Ascending aorta (tissue), 2 donors: ENCODE measurements around the gene NAA20. TPM values are rescaled to one million over a fixed set of nuclear protein-coding genes. Genes with fewer than 3 reads are reported as not detected.

Experiments
- DNase-seq, 2 donors: peaks; one replicate each; pipeline ENCODE4 v3.0.0-alpha.2; 2019; ENCODE audit warnings: low spot score in 2 of 2
- H3K27ac ChIP-seq, 2 donors: fragments of 200-600 bp; sonication (generic); one replicate each; pipeline ENCODE4 v1.5.1; 2016 to 2017; ENCODE audit warnings: mild to moderate bottlenecking in 1 of 2
- H3K27me3 ChIP-seq: fragments of 200-600 bp; sonication (generic); one replicate; pipeline ENCODE4 v1.5.1; 2017
- H3K36me3 ChIP-seq, 2 donors: fragments of 200-600 bp; sonication (generic); one replicate each; pipeline ENCODE4 v1.5.1; 2016
- H3K4me1 ChIP-seq, 2 donors: fragments of 200-600 bp; sonication (generic); one replicate each; pipeline ENCODE4 v1.5.1; 2016 to 2017; ENCODE audit warnings: mild to moderate bottlenecking in 1 of 2
- H3K4me3 ChIP-seq, 2 donors: fragments of 200-600 bp; sonication (generic); one replicate each; pipeline ENCODE4 v1.5.1; 2016 to 2017; ENCODE audit warnings: mild to moderate bottlenecking in 1 of 2
- H3K9me3 ChIP-seq, 2 donors: fragments of 200-600 bp; sonication (generic); one replicate each; pipeline ENCODE4 v1.5.1; 2016
- intact Hi-C: fragments of 100-400 bp; cut with DNase I; formaldehyde crosslinking; loops from one replicate; pipeline ENCODE4 v1.15.1; 2023
- total RNA-seq: library from RNA; depleted of rRNA; stranded (reverse); fragments of >200 nt; gene quantifications from one replicate; pipeline ENCODE4 v1.1.0, GENCODE V29; 2016
- TF ChIP-seq, protein P1 (sequence below), 3 experiments: fragments of 200-600 bp in 2 of 3; fragments of 450-650 bp in 1 of 3; sonication (generic) in 2 of 3; IDR thresholded peaks; one replicate each; pipeline ENCODE4 v1.5.1; 2016 to 2019; ENCODE audit warnings: antibody characterized with exemption in 3 of 3, mild to moderate bottlenecking in 1 of 3, moderate library complexity in 1 of 3

Gene NAA20
- total RNA-seq, 1 donor from 2014 or later, result 2.7 TPM

DNA sequence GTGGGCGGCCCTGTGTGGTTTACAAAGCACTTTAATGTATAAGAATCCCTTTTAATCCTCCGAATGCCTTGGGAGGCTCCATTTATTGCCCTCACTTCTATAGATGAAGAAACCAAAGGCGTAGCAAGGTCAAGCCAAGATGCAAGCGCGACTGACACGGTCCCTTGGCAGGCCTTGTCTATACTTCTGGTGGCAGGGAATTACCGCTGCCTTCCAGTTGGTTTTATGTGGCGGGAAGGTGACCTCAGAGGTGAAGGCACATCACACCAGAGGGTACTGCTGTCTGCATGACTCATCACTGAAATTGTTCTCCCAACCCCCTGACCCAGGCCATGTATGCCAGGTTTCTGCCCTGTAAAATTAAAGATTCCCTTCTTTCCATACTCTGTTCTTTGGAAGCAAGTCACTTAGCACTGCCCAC, 36.1 kb upstream of the NAA20 start:
- Histone ChIP-seq H3K4me1 (peaks cover 9 to 59% of the 10 kb centered on the region in 2 donors), H3K36me3 (no peaks in the 10 kb centered on the region), H3K9me3 (no peaks in the 10 kb centered on the region), H3K4me3 (no peak overlapping the region), H3K27me3 (no peaks in the 10 kb centered on the region), H3K27ac (peak overlapping the region; percentile 90)
- no peak for DNase-seq
- TF ChIP-seq, protein P1, sequence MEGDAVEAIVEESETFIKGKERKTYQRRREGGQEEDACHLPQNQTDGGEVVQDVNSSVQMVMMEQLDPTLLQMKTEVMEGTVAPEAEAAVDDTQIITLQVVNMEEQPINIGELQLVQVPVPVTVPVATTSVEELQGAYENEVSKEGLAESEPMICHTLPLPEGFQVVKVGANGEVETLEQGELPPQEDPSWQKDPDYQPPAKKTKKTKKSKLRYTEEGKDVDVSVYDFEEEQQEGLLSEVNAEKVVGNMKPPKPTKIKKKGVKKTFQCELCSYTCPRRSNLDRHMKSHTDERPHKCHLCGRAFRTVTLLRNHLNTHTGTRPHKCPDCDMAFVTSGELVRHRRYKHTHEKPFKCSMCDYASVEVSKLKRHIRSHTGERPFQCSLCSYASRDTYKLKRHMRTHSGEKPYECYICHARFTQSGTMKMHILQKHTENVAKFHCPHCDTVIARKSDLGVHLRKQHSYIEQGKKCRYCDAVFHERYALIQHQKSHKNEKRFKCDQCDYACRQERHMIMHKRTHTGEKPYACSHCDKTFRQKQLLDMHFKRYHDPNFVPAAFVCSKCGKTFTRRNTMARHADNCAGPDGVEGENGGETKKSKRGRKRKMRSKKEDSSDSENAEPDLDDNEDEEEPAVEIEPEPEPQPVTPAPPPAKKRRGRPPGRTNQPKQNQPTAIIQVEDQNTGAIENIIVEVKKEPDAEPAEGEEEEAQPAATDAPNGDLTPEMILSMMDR (IDR thresholded peaks at IDR 0.05), result no peak
- intact Hi-C loops, result no loop called here

DNA sequence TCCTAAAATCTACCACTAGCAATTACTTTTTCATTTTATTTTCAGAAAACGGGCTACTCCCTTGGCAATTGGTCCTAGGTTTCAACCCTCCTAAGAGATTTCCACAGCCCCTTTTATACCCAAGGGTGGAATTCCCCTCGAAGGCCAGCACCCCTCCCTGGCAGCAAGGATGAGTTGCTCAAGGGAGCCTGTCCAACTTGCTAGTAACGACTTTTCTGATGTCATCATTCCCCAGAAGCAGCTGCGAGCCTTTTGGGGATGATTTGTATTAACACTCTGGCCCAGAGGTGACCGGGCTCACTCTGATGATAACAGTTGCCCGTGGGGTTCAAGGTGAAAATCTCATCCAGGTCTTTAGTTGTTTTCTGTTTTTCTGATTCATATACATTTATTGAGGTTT, 30.7 kb upstream of the NAA20 start:
- peaks cover 0 to 5% of the 10 kb centered on the region in 2 donors for H3K36me3 ChIP-seq
- TF ChIP-seq, protein P1 (IDR thresholded peaks at IDR 0.05), result no peak
- H3K4me1 ChIP-seq, result peaks cover 9 to 44% of the 10 kb centered on the region in 2 donors
- DNase-seq, result no peak
- peak overlapping the region; percentile 52 to 63 for H3K27ac ChIP-seq
- intact Hi-C loops, result no loop called here
- H3K4me3 ChIP-seq, result no peak overlapping the region
- H3K9me3 ChIP-seq, result no peaks in the 10 kb centered on the region
- H3K27me3 ChIP-seq, result no peaks in the 10 kb centered on the region

DNA sequence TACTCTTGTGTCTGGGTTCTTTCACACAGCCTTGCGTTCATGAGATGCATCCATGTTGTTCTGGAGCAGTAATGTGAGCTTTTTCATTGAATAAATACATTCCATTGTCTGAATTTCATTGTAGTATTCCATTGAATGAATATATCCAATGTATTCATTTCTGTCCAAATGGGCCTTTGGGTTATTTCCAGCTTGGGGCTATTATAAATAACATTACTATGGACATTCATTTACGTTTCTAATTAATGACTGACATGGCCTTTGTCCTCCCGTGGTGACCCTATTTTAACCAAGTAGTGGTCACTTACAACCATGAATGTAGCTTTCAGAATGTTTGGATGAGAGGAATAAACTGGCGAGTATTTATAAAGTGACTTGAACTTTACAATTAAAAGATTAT, 30.1 kb upstream of the NAA20 start:
- no peak overlapping the region for H3K4me3 ChIP-seq
- intact Hi-C loops, result no loop called here
- H3K9me3 ChIP-seq, result no peaks in the 10 kb centered on the region
- peak overlapping the region; percentile 52 to 63 for H3K27ac ChIP-seq
- no peaks in the 10 kb centered on the region for H3K27me3 ChIP-seq
- H3K36me3 ChIP-seq, result peaks cover 0 to 5% of the 10 kb centered on the region in 2 donors
- peaks cover 9 to 46% of the 10 kb centered on the region in 2 donors for H3K4me1 ChIP-seq
- DNase-seq, result no peak
- TF ChIP-seq, protein P1 (IDR thresholded peaks at IDR 0.05), result no peak

DNA sequence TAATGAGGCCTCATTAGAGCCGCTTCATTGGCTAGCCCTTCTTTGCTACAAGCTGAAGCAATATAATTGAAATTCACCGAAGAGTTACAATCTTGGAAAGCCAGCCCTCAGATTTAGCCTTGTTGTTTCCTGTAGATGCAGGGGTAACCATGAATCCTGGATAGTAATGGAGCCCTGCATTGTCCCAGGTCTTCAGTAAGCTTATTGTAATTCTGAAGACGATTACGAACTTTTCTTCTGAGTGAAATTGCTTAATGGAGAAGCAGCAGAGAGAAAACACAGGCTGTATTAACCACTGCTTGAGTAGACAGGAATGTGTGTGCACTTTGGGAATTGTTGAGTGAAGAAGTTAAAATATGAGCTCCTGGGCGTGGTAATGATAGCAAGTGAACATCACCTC, 26.3 kb upstream of the NAA20 start:
- H3K4me3 ChIP-seq, result no peak overlapping the region
- TF ChIP-seq, protein P1 (IDR thresholded peaks at IDR 0.05), result no peak
- intact Hi-C loops, result loop anchor here (5.0 kb wide), 1 partner anchor 104 kb away; no protein-coding TSS in a partner anchor
- H3K27me3 ChIP-seq, result no peaks in the 10 kb centered on the region
- no peak overlapping the region for H3K27ac ChIP-seq
- peaks cover 28 to 58% of the 10 kb centered on the region in 2 donors for H3K4me1 ChIP-seq
- H3K36me3 ChIP-seq, result peaks cover 4 to 5% of the 10 kb centered on the region in 2 donors
- DNase-seq, result no peak
- H3K9me3 ChIP-seq, result no peaks in the 10 kb centered on the region

DNA sequence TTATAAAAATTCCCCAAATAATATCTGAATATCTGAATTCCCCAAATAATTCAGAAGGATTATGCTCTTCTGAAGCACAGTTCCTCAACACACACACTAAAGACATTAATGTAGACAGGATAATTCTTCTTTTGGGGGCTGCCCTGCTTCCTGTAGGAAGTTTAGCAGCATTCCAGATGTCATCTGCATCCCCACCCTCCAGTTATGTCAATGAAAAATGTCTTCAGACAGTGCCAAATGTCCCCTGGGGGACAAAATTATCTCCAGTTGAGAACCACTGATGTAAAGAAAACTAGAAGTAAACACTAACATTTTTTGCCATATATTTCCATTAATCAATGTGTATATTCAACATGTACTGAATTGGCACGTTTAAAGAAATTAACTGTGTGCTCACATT, 25.9 kb upstream of the NAA20 start:
- TF ChIP-seq, protein P1 (IDR thresholded peaks at IDR 0.05), result no peak
- H3K4me1 ChIP-seq, result peaks cover 26 to 53% of the 10 kb centered on the region in 2 donors
- H3K27ac ChIP-seq, result no peak overlapping the region
- no peak overlapping the region for H3K4me3 ChIP-seq
- no peak for DNase-seq
- no peaks in the 10 kb centered on the region for H3K9me3 ChIP-seq
- H3K27me3 ChIP-seq, result no peaks in the 10 kb centered on the region
- intact Hi-C loops, result loop anchor here (5.0 kb wide), 1 partner anchor 104 kb away; no protein-coding TSS in a partner anchor
- H3K36me3 ChIP-seq, result peaks cover 4 to 8% of the 10 kb centered on the region in 2 donors

DNA sequence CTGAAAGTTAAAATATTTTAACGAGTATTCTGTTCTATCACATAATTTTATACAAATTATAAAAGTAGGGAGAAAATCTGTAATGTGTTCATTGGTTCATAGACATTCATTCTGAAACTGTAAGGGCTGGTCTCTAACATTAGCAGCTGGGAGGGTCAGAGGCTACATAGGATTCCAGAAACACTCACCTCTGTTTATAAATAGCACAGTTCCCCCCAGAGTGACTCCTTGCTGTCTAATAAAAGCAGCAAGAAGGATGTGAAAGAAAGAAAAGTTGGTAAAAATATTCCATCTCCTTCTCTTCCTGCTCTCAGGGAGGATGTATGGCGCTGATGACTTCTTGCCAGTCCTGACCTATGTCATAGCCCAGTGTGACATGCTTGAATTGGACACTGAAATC, 25.3 kb upstream of the NAA20 start:
- no peaks in the 10 kb centered on the region for H3K27me3 ChIP-seq
- intact Hi-C loops, result loop anchor here (5.0 kb wide), 1 partner anchor 105 kb away; no protein-coding TSS in a partner anchor
- no peak overlapping the region for H3K4me3 ChIP-seq
- H3K36me3 ChIP-seq, result peaks cover 5 to 14% of the 10 kb centered on the region in 2 donors
- peak overlapping the region in 1 of 2 donors; percentile 22 for H3K27ac ChIP-seq
- TF ChIP-seq, protein P1 (IDR thresholded peaks at IDR 0.05), result no peak
- no peaks in the 10 kb centered on the region for H3K9me3 ChIP-seq
- peaks cover 20 to 48% of the 10 kb centered on the region in 2 donors for H3K4me1 ChIP-seq
- DNase-seq, result no peak
